ENCODE measurements around the gene SLC6A20.

The SLC6A20 gene

GRCh38 chr3:45799586-45799985 is 3.2 kb upstream of the SLC6A20 start:
- no peak for DNase-seq

- DNase-seq, result no peak
These were observed 1.7 kb upstream of the SLC6A20 start for GRCh38 chr3:45798034-45798433.

GRCh38 chr3:45796902-45797637 is 734 bp upstream of the SLC6A20 start:
- no peak for DNase-seq

- DNase-seq, result no peak
These were observed 841 bp downstream of the SLC6A20 start for GRCh38 chr3:45795509-45795881.

- DNase-seq, result no peak
These were observed 1.7 kb downstream of the SLC6A20 start for GRCh38 chr3:45794660-45795059.

GRCh38 chr3:45794177-45794560 is 2.2 kb downstream of the SLC6A20 start:
- no peak for DNase-seq

GRCh38 chr3:45793482-45794176 is 2.7 kb downstream of the SLC6A20 start:
- no peak for DNase-seq

- no peak for DNase-seq
These were observed 3.7 kb downstream of the SLC6A20 start for GRCh38 chr3:45792516-45793172.

- no peak for DNase-seq
These were observed 4.3 kb downstream of the SLC6A20 start for GRCh38 chr3:45792036-45792435.

- DNase-seq, result no peak
These were observed 5.7 kb downstream of the SLC6A20 start for GRCh38 chr3:45790596-45790995.

- no peak for DNase-seq
These were observed 7.0 kb downstream of the SLC6A20 start for GRCh38 chr3:45789235-45789812.

GRCh38 chr3:45787551-45787950 is 8.8 kb downstream of the SLC6A20 start:
- DNase-seq, result no peak

GRCh38 chr3:45786801-45787495 is 9.4 kb downstream of the SLC6A20 start:
- DNase-seq, result no peak

GRCh38 chr3:45785605-45786150 is 10.7 kb downstream of the SLC6A20 start:
- DNase-seq, result no peak

GRCh38 chr3:45783667-45784066 is 12.7 kb downstream of the SLC6A20 start:
- DNase-seq, result no peak

GRCh38 chr3:45782381-45782780 is 14.0 kb downstream of the SLC6A20 start:
- no peak for DNase-seq

- no peak for DNase-seq
These were observed 14.5 kb downstream of the SLC6A20 start for GRCh38 chr3:45781841-45782240.

- DNase-seq, result no peak
These were observed 15.1 kb downstream of the SLC6A20 start for GRCh38 chr3:45781271-45781670.

GRCh38 chr3:45779746-45780735 is 16.3 kb downstream of the SLC6A20 start:
- DNase-seq, result no peak

- DNase-seq, result no peak
These were observed 17.6 kb downstream of the SLC6A20 start for GRCh38 chr3:45778761-45779201.

GRCh38 chr3:45777746-45778386 is 18.5 kb downstream of the SLC6A20 start:
- no peak for DNase-seq
